Measurements from ENCODE around the gene FHIP1A. TPM values are rescaled to one million over a fixed set of nuclear protein-coding genes. Genes with fewer than 3 reads are reported as not detected.

The FHIP1A gene
- total RNA-seq, 1 experiment from 2014 or later: 24.9 TPM

- Histone ChIP-seq H3K27ac (ENCODE audit: insufficient read length, low read depth, low read length) (no peak overlapping the region), H2BK12ac (ENCODE audit: insufficient read length, low read depth, low read length) (no peak overlapping the region), H3K4me2 (ENCODE audit: insufficient read depth, insufficient read length, low read length) (no peak overlapping the region), H3K4me1 (ENCODE audit: insufficient read depth, low read length) (peaks cover 7% of the 10 kb centered on the region; the same call in 1 of the 2 replicates), H3K9ac (ENCODE audit: extremely low read depth, insufficient read length, low read length) (no peak overlapping the region), H3K23me2 (ENCODE audit: insufficient read length, low read depth, low read length, poor library complexity, severe bottlenecking) (no peaks in the 10 kb centered on the region), H3K79me1 (ENCODE audit: insufficient read depth, low read depth, low read length, poor library complexity, severe bottlenecking) (peaks cover 3% of the 10 kb centered on the region), H2BK15ac (ENCODE audit: low read depth, low read length) (no peak overlapping the region), H2AK5ac (ENCODE audit: insufficient read length, low read length) (no peak overlapping the region), H2BK5ac (ENCODE audit: insufficient read length, low read length) (no peak overlapping the region), H3K4ac (ENCODE audit: low read depth, low read length) (no peak overlapping the region), H3K23ac (ENCODE audit: insufficient read length, low read depth, low read length) (no peak overlapping the region), H2BK20ac (ENCODE audit: low read depth, low read length, poor library complexity, severe bottlenecking) (no peak overlapping the region), H3T11ph (ENCODE audit: low read length) (no peak overlapping the region), H3K56ac (ENCODE audit: insufficient read length, low read depth, low read length) (no peak overlapping the region), H3K27me3 (ENCODE audit: insufficient read depth, low read length) (no peaks in the 10 kb centered on the region), H3K18ac (ENCODE audit: insufficient read length, low read depth, low read length) (no peak overlapping the region), H2BK120ac (ENCODE audit: low read depth, low read length, poor library complexity, severe bottlenecking) (no peak overlapping the region), H3K79me2 (ENCODE audit: insufficient read depth, low read length) (peaks cover 6% of the 10 kb centered on the region; the same call in 1 of the 2 replicates), H4K91ac (ENCODE audit: insufficient read length, low read depth, low read length) (no peak overlapping the region), H3K9me3 (ENCODE audit: control insufficient read depth, low read depth, low read length) (no peaks in the 10 kb centered on the region), H4K8ac (replicated peaks; ENCODE audit: insufficient read length, low read depth, low read length) (no peak overlapping the region), H4K5ac (ENCODE audit: insufficient read length, low read depth, low read length) (no peak overlapping the region), H4K20me1 (ENCODE audit: control insufficient read depth, insufficient read depth, insufficient read length) (no peaks in the 10 kb centered on the region), H2AFZ (ENCODE audit: low read length) (no peak overlapping the region), H3K14ac (ENCODE audit: insufficient read depth, low read length) (no peak overlapping the region)
- Mint-ChIP-seq H3K9me3 (no peaks in the 10 kb centered on the region), H3K27me3 (ENCODE audit: low read depth) (no peaks in the 10 kb centered on the region), H3K4me3 (no peak overlapping the region), H3K4me1 (peaks cover 13 to 28% of the 10 kb centered on the region in 2 experiments), H3K27ac (no peak overlapping the region), H3K36me3 (ENCODE audit: insufficient read depth in 1 of 3, low read depth in 3 of 3) (no peaks in the 10 kb centered on the region; a peak in 1 of 7 replicates)
- DNase-seq: no peak
- TF ChIP-seq CTCF (conservative IDR thresholded peaks at IDR 0.05): no peak
Measured at GRCh38 chr4:151439320-151439719, 30.3 kb downstream of the FHIP1A start.

Data from H9 (cell line).